K562 (cell line): Measurements from ENCODE around the gene OOSP3. TPM values are rescaled to one million over a fixed set of nuclear protein-coding genes. Genes with fewer than 3 reads are reported as not detected.

Experiments used
- ATAC-seq: fragments of 200-7000 bp; cut with Tn5 transposase; 3 replicates; pipeline ENCODE4 v1.9.1; 2020; ENCODE audit warnings: moderate library complexity
- BruUV-seq: library from RNA; stranded (reverse); fragments of 400-500 nt; replicated peaks from 2 replicates; lab custom pipeline; 2021; lab: Mats Ljungman, UMichigan
- CTCF ChIA-PET: fragments of 300-600 bp; formaldehyde crosslinking; extraction: SDS; loops from one replicate; lab custom pipeline; 2021; ENCODE audit warnings: low intra/inter-chr PET ratio; lab: Yijun Ruan, JAX
- POLR2A ChIA-PET: fragments of 300-600, 350-650 bp; sonication (Branson Sonifier 250); formaldehyde crosslinking; extraction: SDS; loops from one replicate; lab custom pipeline; 2021; ENCODE audit warnings: antibody characterized with exemption, inconsistent platforms; lab: Yijun Ruan, JAX
- DNase-seq, 4 experiments: peaks; one replicate each; pipeline versions ENCODE4 v3.0.0 to v3.0.0-alpha.2; 2011 to 2018; ENCODE audit warnings: low spot score in 3 of 4, mixed read lengths in 3 of 4; ENCODE audit errors: extremely low read depth in 1 of 4
- FAIRE-seq: peaks from 2 replicates; lab custom pipeline; 2011; peaks lifted over from hg19 to GRCh38; lab: Jason Lieb, UNC
- H2AFZ ChIP-seq: 2 replicates; pipeline ENCODE4 v1.6.0; 2011; ENCODE audit warnings: low read depth, low read length, control low read depth, inconsistent platforms
- H3K27ac ChIP-seq: fragments of 200-600 bp; 3 replicates; pipeline ENCODE4 v1.8.0; 2011; ENCODE audit warnings: low read depth, mild to moderate bottlenecking, control low read depth, inconsistent platforms, low read length, moderate library complexity, mixed read lengths; ENCODE audit errors: extremely low read depth
- H3K27me3 ChIP-seq, 2 experiments: fragments of 300-600 bp in 1 of 2; 2 replicates in 1 of 2; 3 replicates in 1 of 2; pipeline versions ENCODE4 v1.6.0 to v1.8.0; 2011; ENCODE audit warnings: inconsistent platforms in 2 of 2, low read length in 2 of 2, mild to moderate bottlenecking in 1 of 2, mixed read lengths in 1 of 2, moderate library complexity in 1 of 2; ENCODE audit not compliant: control insufficient read depth in 2 of 2, insufficient read depth in 2 of 2
- H3K36me3 ChIP-seq: fragments of 300-600 bp; 3 replicates; pipeline ENCODE4 v1.8.0; 2011; ENCODE audit warnings: mild to moderate bottlenecking, low read length, inconsistent platforms; ENCODE audit not compliant: control insufficient read depth, insufficient read depth
- H3K4me1 ChIP-seq, 2 experiments: fragments of 200-600 bp in 1 of 2; replicated peaks in 1 of 2; 2 replicates in 1 of 2; 3 replicates in 1 of 2; pipeline versions ENCODE4 v1.5.1 to v1.8.0; 2011; ENCODE audit warnings: inconsistent platforms in 2 of 2, low read length in 2 of 2, mild to moderate bottlenecking in 1 of 2, mixed read lengths in 1 of 2, moderate library complexity in 1 of 2; ENCODE audit not compliant: control insufficient read depth in 2 of 2, insufficient read depth in 2 of 2
- H3K4me2 ChIP-seq: 2 replicates; pipeline ENCODE4 v1.6.1; 2011; ENCODE audit warnings: low read length, control low read depth, inconsistent platforms, mixed read lengths; ENCODE audit not compliant: insufficient read depth
- H3K4me3 ChIP-seq: fragments of 200-600 bp; sonication (generic), shearing (Covaris generic); 2 replicates; pipeline ENCODE4 v1.5.1; 2016; ENCODE audit warnings: control low read depth, inconsistent platforms
- H3K79me2 ChIP-seq: fragments of 200-600 bp; 3 replicates; pipeline ENCODE4 v1.8.0; 2011; ENCODE audit warnings: low read length, inconsistent platforms; ENCODE audit not compliant: control insufficient read depth, insufficient read depth
- H3K9ac ChIP-seq, 2 experiments: 2 replicates each; pipeline versions ENCODE4 v1.6.0 to v1.6.1; 2011; ENCODE audit warnings: low read depth in 2 of 2, low read length in 2 of 2, control low read depth in 1 of 2, inconsistent platforms in 1 of 2, mild to moderate bottlenecking in 1 of 2, mixed read lengths in 1 of 2; ENCODE audit not compliant: insufficient read depth in 1 of 2
- H3K9me1 ChIP-seq: one replicate; pipeline ENCODE4 v1.6.0; 2011; ENCODE audit warnings: inconsistent platforms, mild to moderate bottlenecking, low read length, moderate library complexity; ENCODE audit not compliant: control insufficient read depth, insufficient read depth
- H3K9me3 ChIP-seq: replicated peaks from 2 replicates; pipeline ENCODE4 v1.5.1; 2011; ENCODE audit warnings: low read depth, low read length, inconsistent platforms; ENCODE audit not compliant: control insufficient read depth, insufficient read depth
- H4K20me1 ChIP-seq: replicated peaks from 2 replicates; pipeline ENCODE4 v1.6.1; 2011; ENCODE audit warnings: low read length, inconsistent platforms, mixed read lengths; ENCODE audit not compliant: control insufficient read depth, insufficient read depth
- AFF1 ChIP-seq, 2 experiments: fragments of 450-650 bp; IDR thresholded peaks; 2 replicates each; pipeline ENCODE4 v1.6.1; 2018; ENCODE audit warnings: mild to moderate bottlenecking in 2 of 2, low read depth in 1 of 2; ENCODE audit not compliant: partially characterized antibody in 2 of 2
- NELFE ChIP-seq: IDR thresholded peaks from 2 replicates; pipeline ENCODE4 v1.6.1; 2011; ENCODE audit warnings: mild to moderate bottlenecking; ENCODE audit not compliant: insufficient read depth, insufficient read length
- POLR2AphosphoS2 ChIP-seq: IDR thresholded peaks from 2 replicates; pipeline ENCODE4 v1.6.1; 2012; ENCODE audit warnings: low read length, improper control_type of control experiment
- RBM14 ChIP-seq: fragments of 200-400 bp; formaldehyde crosslinking; IDR thresholded peaks from 2 replicates; pipeline ENCODE4 v1.6.1; 2018; ENCODE audit warnings: low read depth, mild to moderate bottlenecking, low read length, moderate library complexity, borderline replicate concordance; ENCODE audit not compliant: insufficient read depth
- ZBTB33 ChIP-seq: sonication (generic); formaldehyde crosslinking; IDR thresholded peaks from 2 replicates; pipeline ENCODE4 v1.8.1; 2023; ENCODE audit warnings: mild to moderate bottlenecking, missing genetic modification reagents
- WGBS: fragments of 100-300 bp; shearing (Covaris generic); methylation state at CpG from one replicate; pipeline ENCODE4 v1.1.6; 2016; ENCODE audit warnings: low coverage, mixed read lengths; ENCODE audit not compliant: insufficient coverage; ENCODE audit errors: missing lambda C conversion rate; 5-methylcytosine and 5-hydroxymethylcytosine counted together
- in situ Hi-C: fragments of 300-500 bp; cut with MboI; formaldehyde crosslinking; loops from 4 replicates; pipeline ENCODE4 v1.15.0; 2018; ENCODE audit warnings: inconsistent platforms, mixed read lengths
- intact Hi-C: fragments of 100-400 bp; cut with micrococcal nuclease; formaldehyde crosslinking; loops from 2 replicates; pipeline ENCODE4 v1.14.2; 2022
- polyA plus RNA-seq, 8 experiments: library from polyadenylated mRNA; depleted of rRNA in 4 of 8; stranded (reverse) in 5 of 8; unstranded in 3 of 8; fragments of >200 nt; fragmentation: Nextera tagmentation in 2 of 8; fragmentation: Illumina TruSeq in 1 of 8; extraction: Ambion mirVana in 2 of 8; extraction: Trizol in 1 of 8; gene quantifications; 2 replicates each; pipeline versions ENCODE4 v1.2.1 to v1.2.3, GENCODE V29; 2011 to 2014; ENCODE audit warnings: inconsistent platforms in 1 of 8, missing spikeins in 1 of 8
- total RNA-seq, 7 experiments: library from RNA; depleted of rRNA in 6 of 7; stranded (reverse); fragments of >200 nt in 6 of 7; fragmentation: Illumina TruSeq in 2 of 7; extraction: Trizol in 2 of 7; gene quantifications; 2 replicates each; pipeline versions ENCODE4 v1.2.1 to v1.2.3, GENCODE V29; 2011 to 2021; ENCODE audit warnings: low replicate concordance in 1 of 7

Gene OOSP3
- total and polyA plus RNA-seq, 9 of the 15 experiments (the other 6 are each of a cell fraction or from before 2014, with no cell fraction given) = 0.09 to 0.32 (median 0.15) TPM; not detected in 6

GRCh38 chr11:59894616-59895015 is 16.0 kb downstream of the OOSP3 start:
- TF ChIP-seq POLR2AphosphoS2 = no peak
- no peak for TF ChIP-seq NELFE
- Histone ChIP-seq H3K79me2 (no peaks in the 10 kb centered on the region), H3K36me3 (no peaks in the 10 kb centered on the region), H3K4me2 (no peak overlapping the region), H3K9me3 (no peaks in the 10 kb centered on the region), H4K20me1 (no peaks in the 10 kb centered on the region), H3K9me1 (no peaks in the 10 kb centered on the region), H3K27me3 (no peaks in the 10 kb centered on the region), H3K4me1 (peaks cover 9 to 12% of the 10 kb centered on the region in 2 experiments; a peak in 4 of 5 replicates), H2AFZ (no peak overlapping the region), H3K4me3 (no peak overlapping the region), H3K9ac (no peak overlapping the region), H3K27ac (no peak overlapping the region)
- CTCF ChIA-PET = interaction anchor here (0.7 kb wide), 1 partner anchor 73 kb away, joined by 3 read pairs; no protein-coding TSS in a partner anchor
- intact Hi-C loops (no loop called here), in situ Hi-C loops (no loop called here)
- no TSS peak for BruUV-seq
- FAIRE-seq (no peak), ATAC-seq (no peak), DNase-seq (no peak)
- POLR2A ChIA-PET = interaction anchor here (0.6 to 1.0 kb wide), 2 partner anchors 8 to 302 kb away, joined by 3 read pairs; no protein-coding TSS in a partner anchor
- 29% methylated on average over 1 of the region's 1 CpG for WGBS

GRCh38 chr11:59898046-59898445 is 19.5 kb downstream of the OOSP3 start:
- no peak overlapping the region for H3K4me3 ChIP-seq
- H4K20me1 ChIP-seq = no peaks in the 10 kb centered on the region
- no peak overlapping the region for H3K4me2 ChIP-seq
- ChIA-PET POLR2A (no interaction called here), CTCF (no interaction called here)
- intact Hi-C loops = no loop called here
- in situ Hi-C loops = no loop called here
- no peaks in the 10 kb centered on the region for H3K79me2 ChIP-seq
- DNase-seq (no peak), FAIRE-seq (no peak), ATAC-seq (no peak)
- no peak overlapping the region for H3K9ac ChIP-seq
- no peak overlapping the region for H3K27ac ChIP-seq
- H3K27me3 ChIP-seq = no peaks in the 10 kb centered on the region
- no peaks in the 10 kb centered on the region for H3K36me3 ChIP-seq
- BruUV-seq = no TSS peak
- H3K4me1 ChIP-seq = peaks cover 0 to 4% of the 10 kb centered on the region in 2 experiments; a peak in 1 of 5 replicates
- WGBS = 98% methylated on average over 12 of the region's 31 CpGs
- H3K9me3 ChIP-seq = no peaks in the 10 kb centered on the region
- no peak overlapping the region for H2AFZ ChIP-seq
- TF ChIP-seq RBM14 (0 out of 2 replicates have a peak, but pooled peaks have one; percentile 55), AFF1 (IDR thresholded peaks at IDR 0.05; ENCODE audit: low read depth in 1 of 2, partially characterized antibody in 2 of 2) (no peak), ZBTB33 (CRISPR knock-in tag) (peak; percentile 91)
- no peaks in the 10 kb centered on the region for H3K9me1 ChIP-seq
